Ishikawa (cell line): Measurements from ENCODE around the gene SQSTM1.

ENCODE experiments used
- CEBPB ChIP-seq: IDR thresholded peaks from 2 replicates; pipeline ENCODE4 v1.6.1; 2012
- CREB1 ChIP-seq: IDR thresholded peaks from 2 replicates; pipeline ENCODE4 v1.6.1; 2012; ENCODE audit warnings: low read depth
- EGR1 ChIP-seq: IDR thresholded peaks from 2 replicates; pipeline ENCODE4 v1.6.1; 2012
- EP300 ChIP-seq: IDR thresholded peaks from 2 replicates; pipeline ENCODE4 v1.6.1; 2012; ENCODE audit warnings: borderline replicate concordance
- FOXM1 ChIP-seq: IDR thresholded peaks from 2 replicates; pipeline ENCODE4 v1.6.1; 2012; ENCODE audit warnings: low read depth, borderline replicate concordance
- MAX ChIP-seq: IDR thresholded peaks from 2 replicates; pipeline ENCODE4 v1.6.1; 2012
- NFIC ChIP-seq: IDR thresholded peaks from 2 replicates; pipeline ENCODE4 v1.6.1; 2012
- RAD21 ChIP-seq: IDR thresholded peaks from 2 replicates; pipeline ENCODE4 v1.6.1; 2012; ENCODE audit warnings: low read depth
- REST ChIP-seq: IDR thresholded peaks from 2 replicates; pipeline ENCODE4 v1.6.1; 2012; ENCODE audit warnings: low read depth, mild to moderate bottlenecking
- TAF1 ChIP-seq: IDR thresholded peaks from 2 replicates; pipeline ENCODE4 v1.6.1; 2012; ENCODE audit warnings: low read depth, mild to moderate bottlenecking
- TCF12 ChIP-seq: IDR thresholded peaks from 2 replicates; pipeline ENCODE4 v1.6.1; 2012; ENCODE audit warnings: low read depth
- TEAD4 ChIP-seq: IDR thresholded peaks from 2 replicates; pipeline ENCODE4 v1.6.1; 2012
- USF1 ChIP-seq: IDR thresholded peaks from 2 replicates; pipeline ENCODE4 v1.6.1; 2012
- YY1 ChIP-seq: IDR thresholded peaks from 2 replicates; pipeline ENCODE4 v1.6.1; 2012; ENCODE audit warnings: low read depth
- ZBTB7A ChIP-seq: IDR thresholded peaks from 2 replicates; pipeline ENCODE4 v1.6.1; 2012; ENCODE audit warnings: low read depth

Gene SQSTM1

GRCh38 chr5:179874136-179874535, 53.4 kb downstream of the SQSTM1 start:
- no peak for TF ChIP-seq YY1
- TF ChIP-seq NFIC = no peak
- no peak for TF ChIP-seq TAF1
- TF ChIP-seq MAX = no peak
- TF ChIP-seq USF1 = no peak
- TF ChIP-seq CEBPB = no peak
- no peak for TF ChIP-seq TCF12
- TF ChIP-seq EGR1 = no peak
- no peak for TF ChIP-seq ZBTB7A
- TF ChIP-seq CREB1 = no peak
- no peak for TF ChIP-seq RAD21
- TF ChIP-seq EP300 = no peak
- no peak for TF ChIP-seq REST
- TF ChIP-seq TEAD4 = no peak

- no peak for TF ChIP-seq YY1
- no peak for TF ChIP-seq NFIC
- no peak for TF ChIP-seq TAF1
- no peak for TF ChIP-seq RAD21
- TF ChIP-seq ZBTB7A = no peak
- no peak for TF ChIP-seq EP300
- no peak for TF ChIP-seq MAX
- TF ChIP-seq CEBPB = no peak
- TF ChIP-seq FOXM1 = no peak
- no peak for TF ChIP-seq EGR1
Measured at GRCh38 chr5:179874536-179875292, 54.0 kb downstream of the SQSTM1 start.

- TF ChIP-seq EP300 (no peak), YY1 (no peak), EGR1 (no peak), TEAD4 (no peak), REST (no peak), TAF1 (no peak)
Measured at GRCh38 chr5:179875741-179876609, 55.3 kb downstream of the SQSTM1 start.

GRCh38 chr5:179876610-179876952, 55.9 kb downstream of the SQSTM1 start:
- no peak for TF ChIP-seq TAF1
- TF ChIP-seq ZBTB7A = no peak
- TF ChIP-seq NFIC = no peak
- TF ChIP-seq CREB1 = no peak
- TF ChIP-seq TCF12 = no peak
- TF ChIP-seq MAX = no peak
- TF ChIP-seq RAD21 = no peak
- TF ChIP-seq EP300 = no peak
- TF ChIP-seq YY1 = no peak
- no peak for TF ChIP-seq FOXM1
- no peak for TF ChIP-seq TEAD4
- TF ChIP-seq EGR1 = no peak
- no peak for TF ChIP-seq CEBPB
- no peak for TF ChIP-seq REST
